Natural killer cell treated with Interleukin-12 subunit alpha and Interleukin-12 subunit beta and Interleukin-15 and Interleukin-18, amount 100 ng/mL, for 72 hours (primary cell): ENCODE measurements around the gene VWF. TPM values are rescaled to one million over a fixed set of nuclear protein-coding genes. Genes with fewer than 3 reads are reported as not detected.
A peak's percentile ranks its signal among the peaks of the same experiment; 100 is the strongest.

ENCODE experiments used
- ATAC-seq, 2 donors: fragments of 150-1000 bp; cut with Tn5 transposase in 1 of 2; sonication (Bioruptor Pico), chemical (Tn5 transposase) in 1 of 2; 2 replicates each; pipeline ENCODE4 v1.10.0; 2021
- DNase-seq: peaks from one replicate; pipeline ENCODE4 v3.0.0; 2022; ENCODE audit warnings: low spot score
- H3K27ac Mint-ChIP-seq, 2 donors: 1 replicate in 1 of 2; 2 replicates in 1 of 2; pipeline ENCODE4 v1.8.0; 2022; ENCODE audit warnings: mixed read lengths in 2 of 2, mild to moderate bottlenecking in 1 of 2, moderate library complexity in 1 of 2
- H3K27me3 Mint-ChIP-seq, 2 donors: 1 replicate in 1 of 2; 2 replicates in 1 of 2; pipeline ENCODE4 v1.8.0; 2022; ENCODE audit warnings: mixed read lengths in 2 of 2
- H3K36me3 Mint-ChIP-seq: one replicate; pipeline ENCODE4 v1.8.0; 2022; ENCODE audit warnings: mixed read lengths
- H3K4me1 Mint-ChIP-seq, 2 donors: 1 replicate in 1 of 2; 2 replicates in 1 of 2; pipeline ENCODE4 v1.8.0; 2022; ENCODE audit warnings: low read depth in 2 of 2, mixed read lengths in 2 of 2, mild to moderate bottlenecking in 1 of 2
- H3K4me3 Mint-ChIP-seq: one replicate; pipeline ENCODE4 v1.8.0; 2022; ENCODE audit warnings: mixed read lengths
- H3K9me3 Mint-ChIP-seq: 2 replicates; pipeline ENCODE4 v1.8.0; 2022; ENCODE audit warnings: mixed read lengths
- total RNA-seq, 2 donors: library from RNA; stranded (reverse); gene quantifications; one replicate each; pipeline ENCODE4 v1.2.3, GENCODE V29; 2022

Gene VWF
- total RNA-seq, 2 donors from 2014 or later, result not detected

DNA sequence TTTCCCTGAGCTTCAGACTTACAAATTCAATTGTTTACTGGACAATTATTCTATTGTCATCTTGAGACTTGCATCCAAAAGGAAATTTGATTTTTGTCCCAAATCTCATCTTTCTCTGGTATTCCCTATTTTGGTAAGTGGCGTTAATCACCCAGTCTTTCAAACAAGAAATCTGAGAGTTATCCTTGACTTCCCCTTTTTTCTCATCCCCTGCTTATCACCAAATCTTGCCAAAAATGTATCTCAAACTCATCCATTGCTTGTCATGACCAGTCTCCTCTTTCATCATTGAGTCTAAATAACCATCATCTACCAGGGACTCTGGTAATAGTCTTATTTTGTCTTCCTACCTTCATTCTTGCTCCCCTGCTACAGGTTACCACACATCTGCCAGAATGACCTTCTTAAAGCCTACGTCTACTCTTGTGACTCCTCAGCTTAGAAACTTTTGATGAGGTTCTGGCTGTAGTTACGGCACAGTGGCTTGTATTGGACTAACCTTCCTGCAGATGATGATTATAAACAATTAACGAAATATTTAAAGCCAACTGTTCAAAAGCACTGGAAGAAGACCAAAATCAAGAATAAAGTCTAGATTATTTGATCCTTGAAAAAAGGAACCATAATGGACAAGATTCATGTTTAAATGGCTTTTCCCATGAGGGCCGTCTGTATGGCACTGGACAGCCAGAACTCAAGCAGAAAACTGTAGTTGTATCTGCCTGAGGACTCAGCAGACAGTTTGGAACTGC is 170.5 kb downstream of the VWF start:
- no peak overlapping the region for H3K27ac Mint-ChIP-seq
- ATAC-seq, result no peak
- DNase-seq, result no peak
- H3K9me3 Mint-ChIP-seq, result no peaks in the 10 kb centered on the region
- H3K27me3 Mint-ChIP-seq, result peaks cover 43 to 77% of the 10 kb centered on the region in 2 donors
- no peak overlapping the region for H3K4me3 Mint-ChIP-seq
- no peaks in the 10 kb centered on the region for H3K4me1 Mint-ChIP-seq
- no peaks in the 10 kb centered on the region for H3K36me3 Mint-ChIP-seq

DNA sequence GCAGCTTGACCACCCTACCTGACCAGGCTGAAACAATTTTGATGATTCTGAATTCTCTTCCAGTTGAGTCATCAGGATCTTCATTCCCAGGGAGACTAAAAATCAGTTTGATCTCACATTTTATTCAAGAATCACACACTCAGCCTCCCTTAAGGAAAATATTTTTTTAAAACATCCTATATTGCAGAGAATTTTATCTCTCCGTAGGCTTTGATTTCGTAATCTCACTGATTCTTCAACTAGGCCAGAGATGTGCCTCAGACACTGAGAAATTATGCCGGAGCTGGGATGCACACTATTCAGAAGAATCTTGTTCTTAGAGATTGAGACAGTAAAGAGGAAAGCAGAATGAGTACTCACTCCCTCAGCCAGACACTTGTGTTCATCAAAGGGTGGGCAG is 172.4 kb downstream of the VWF start:
- peaks cover 41 to 61% of the 10 kb centered on the region in 2 donors for H3K27me3 Mint-ChIP-seq
- no peak for DNase-seq
- H3K4me3 Mint-ChIP-seq, result no peak overlapping the region
- no peak overlapping the region for H3K27ac Mint-ChIP-seq
- H3K4me1 Mint-ChIP-seq, result no peaks in the 10 kb centered on the region
- no peaks in the 10 kb centered on the region for H3K36me3 Mint-ChIP-seq
- no peaks in the 10 kb centered on the region for H3K9me3 Mint-ChIP-seq
- ATAC-seq, result no peak

DNA sequence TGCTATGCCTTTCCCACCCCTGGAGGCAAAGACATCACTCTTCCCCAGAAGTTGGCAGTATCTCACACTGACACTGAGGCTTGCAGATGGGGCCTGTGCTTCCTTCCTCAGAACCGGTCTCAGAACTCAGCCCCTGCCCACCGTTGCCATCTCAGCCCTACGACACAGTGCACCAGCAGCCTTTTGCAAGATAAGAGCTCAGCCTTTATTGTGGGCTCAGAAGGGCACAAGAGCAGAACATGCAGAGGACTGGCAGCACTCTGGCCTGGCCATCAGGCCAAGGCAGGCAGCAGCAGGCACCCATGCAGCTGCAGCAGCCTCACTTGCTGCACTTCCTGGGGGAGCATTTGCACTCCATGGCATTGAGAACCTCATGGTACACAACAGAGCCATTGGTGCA is 175.8 kb downstream of the VWF start:
- Mint-ChIP-seq H3K4me1 (no peaks in the 10 kb centered on the region), H3K9me3 (no peaks in the 10 kb centered on the region), H3K27ac (no peak overlapping the region), H3K4me3 (no peak overlapping the region), H3K27me3 (peaks cover 54 to 64% of the 10 kb centered on the region in 2 donors), H3K36me3 (no peaks in the 10 kb centered on the region)
- DNase-seq (no peak), ATAC-seq (no peak)

DNA sequence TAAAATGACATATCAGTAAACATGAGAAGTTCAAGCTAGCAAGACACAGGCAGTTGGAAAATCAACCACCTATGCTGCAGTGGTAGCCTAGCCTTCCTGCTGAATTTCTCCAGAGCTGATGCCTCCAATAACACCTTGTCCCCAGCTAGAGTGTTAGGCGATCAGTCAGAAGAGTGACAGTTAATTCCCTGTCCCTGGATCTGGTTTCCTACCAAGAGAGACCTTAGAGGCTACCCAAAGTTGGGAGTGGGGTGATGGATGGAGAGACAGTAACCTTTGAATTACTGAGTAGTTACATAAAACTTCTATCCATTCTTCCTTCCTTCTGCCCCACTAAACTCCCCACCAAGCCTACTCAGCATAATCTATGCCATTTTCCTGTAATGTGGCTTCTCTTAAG is 177.5 kb downstream of the VWF start:
- H3K4me1 Mint-ChIP-seq, result no peaks in the 10 kb centered on the region
- DNase-seq (no peak), ATAC-seq (no peak)
- H3K9me3 Mint-ChIP-seq, result no peaks in the 10 kb centered on the region
- H3K27me3 Mint-ChIP-seq, result peaks cover 55 to 63% of the 10 kb centered on the region in 2 donors
- H3K36me3 Mint-ChIP-seq, result no peaks in the 10 kb centered on the region
- no peak overlapping the region for H3K27ac Mint-ChIP-seq
- H3K4me3 Mint-ChIP-seq, result no peak overlapping the region

DNA sequence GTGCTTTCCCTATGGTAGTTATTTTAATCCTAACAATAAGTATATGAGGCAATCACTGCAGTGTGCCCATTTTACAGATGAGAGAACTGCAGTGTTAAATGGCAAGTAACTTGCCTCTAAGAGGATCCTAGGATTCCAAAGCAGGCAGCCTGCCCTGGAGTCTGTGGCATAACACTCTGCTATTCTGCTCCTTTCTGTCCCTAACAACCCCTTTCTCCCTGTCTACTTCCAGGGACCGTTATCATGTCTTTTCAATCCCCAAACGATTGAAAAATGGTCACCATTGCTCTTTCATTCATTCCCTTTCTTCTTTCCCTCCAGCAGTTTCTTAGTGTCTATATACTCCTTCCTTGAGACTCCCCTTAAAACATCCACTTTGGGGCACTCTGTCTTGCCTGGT is 178.1 kb downstream of the VWF start:
- no peaks in the 10 kb centered on the region for H3K4me1 Mint-ChIP-seq
- no peaks in the 10 kb centered on the region for H3K9me3 Mint-ChIP-seq
- ATAC-seq, result no peak
- DNase-seq, result no peak
- H3K27ac Mint-ChIP-seq, result no peak overlapping the region
- no peak overlapping the region for H3K4me3 Mint-ChIP-seq
- H3K27me3 Mint-ChIP-seq, result peaks cover 53 to 61% of the 10 kb centered on the region in 2 donors
- H3K36me3 Mint-ChIP-seq, result no peaks in the 10 kb centered on the region

DNA sequence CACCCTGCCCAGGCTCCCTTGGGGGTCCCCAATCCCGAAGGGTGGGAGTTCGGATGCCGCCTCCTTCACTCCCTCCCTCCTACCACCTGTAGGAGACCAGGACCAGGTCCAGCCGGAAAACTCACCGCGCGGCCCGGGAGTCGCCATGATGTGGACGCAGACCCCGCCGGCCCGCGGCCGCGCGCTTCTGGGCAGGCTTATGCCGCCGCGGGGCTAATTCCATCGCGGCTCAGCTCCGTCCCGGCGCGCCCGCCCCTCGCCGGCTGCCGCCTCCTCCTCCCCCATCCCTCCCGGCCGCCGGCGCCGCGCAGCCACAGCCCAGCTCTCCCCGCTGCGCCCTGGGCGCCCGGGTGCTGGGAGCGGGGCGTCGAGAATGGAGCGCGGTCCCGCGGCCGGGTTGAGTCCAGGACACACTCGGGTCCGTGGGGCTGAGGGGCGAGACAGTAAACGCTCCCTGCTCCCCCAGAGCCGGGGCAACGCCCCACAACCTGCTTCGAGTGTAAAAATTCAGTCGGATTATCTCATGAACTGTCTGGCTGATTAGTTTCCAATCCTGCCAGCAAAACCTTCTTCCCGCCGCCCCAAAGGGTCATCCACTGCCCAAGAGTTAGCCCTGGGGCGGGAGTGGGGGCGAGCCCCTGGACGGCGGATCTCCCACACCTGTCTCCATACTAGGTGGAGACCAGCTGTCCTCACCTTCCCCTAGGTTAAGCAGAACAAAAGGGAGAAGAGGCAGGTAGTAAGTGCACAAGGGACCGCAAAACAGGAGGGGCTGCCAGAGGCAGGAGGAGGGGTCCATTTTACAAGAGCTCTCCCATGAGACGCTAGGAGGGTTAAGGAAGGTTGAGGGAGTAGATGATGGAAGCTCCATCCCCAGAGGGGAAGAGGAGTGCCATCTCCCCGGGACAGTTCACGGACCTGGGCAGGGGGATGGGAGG is 179.1 kb downstream of the VWF start, which contains the start of gene ANO2:
TSS of gene ANO2 (minus strand) at position 189 of the 938 bp plus-strand sequence. CDS start at position 147, 42 bp downstream.
- H3K4me1 Mint-ChIP-seq, result no peaks in the 10 kb centered on the region
- H3K27me3 Mint-ChIP-seq, result peaks cover 57 to 63% of the 10 kb centered on the region in 2 donors
- peak; percentile 31 for DNase-seq
- ATAC-seq, result peak in 1 of 2 donors; percentile 41
- no peak within 1 kb of the TSS for H3K4me3 Mint-ChIP-seq
- H3K27ac Mint-ChIP-seq, result no peak within 1 kb of the TSS
- H3K36me3 Mint-ChIP-seq, result no peaks in the 10 kb centered on the region
- no peaks in the 10 kb centered on the region for H3K9me3 Mint-ChIP-seq

DNA sequence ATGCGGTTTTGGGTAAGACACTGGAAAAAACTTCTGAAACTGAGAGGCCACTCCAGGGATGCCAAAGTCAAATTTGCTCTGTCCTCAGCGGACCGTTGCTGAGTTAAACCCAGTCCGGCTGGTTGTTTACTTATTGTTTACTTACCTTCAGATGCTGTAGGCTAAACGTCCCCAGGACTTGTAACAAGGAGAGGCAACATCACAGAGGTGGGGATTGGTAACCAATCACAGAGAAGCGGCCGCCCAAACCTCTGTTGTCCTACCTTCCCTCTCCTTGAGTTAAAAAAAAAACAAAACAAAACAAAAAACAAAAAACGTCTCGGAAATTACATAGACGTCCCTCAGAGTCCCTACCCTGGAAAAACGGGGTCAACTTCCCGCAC is 179.8 kb downstream of the VWF start:
- Mint-ChIP-seq H3K4me3 (no peak overlapping the region), H3K27ac (no peak overlapping the region), H3K4me1 (no peaks in the 10 kb centered on the region), H3K27me3 (peaks cover 63 to 67% of the 10 kb centered on the region in 2 donors), H3K36me3 (no peaks in the 10 kb centered on the region), H3K9me3 (no peaks in the 10 kb centered on the region)
- ATAC-seq (no peak), DNase-seq (no peak)

DNA sequence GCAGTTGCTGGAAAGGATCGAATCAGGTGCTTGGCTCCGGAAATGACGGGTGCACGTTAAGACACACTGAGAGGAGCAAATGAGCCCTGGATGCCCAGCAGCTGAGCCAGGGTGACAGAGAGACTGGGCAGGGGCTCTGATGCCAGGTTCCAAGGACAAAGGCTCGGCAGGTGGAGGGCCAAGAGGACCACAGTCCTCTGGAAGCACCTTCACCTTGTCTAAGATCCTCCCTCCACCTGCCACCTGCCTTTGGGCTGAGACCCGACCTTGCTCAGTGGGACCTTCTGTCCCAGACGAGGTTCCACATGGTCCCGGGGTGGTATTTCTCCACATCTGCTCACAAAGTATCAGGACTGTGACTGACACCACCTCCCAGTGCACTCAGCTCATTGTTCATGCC is 180.4 kb downstream of the VWF start:
- DNase-seq (no peak), ATAC-seq (no peak)
- no peaks in the 10 kb centered on the region for H3K4me1 Mint-ChIP-seq
- H3K9me3 Mint-ChIP-seq, result no peaks in the 10 kb centered on the region
- H3K27ac Mint-ChIP-seq, result no peak overlapping the region
- H3K4me3 Mint-ChIP-seq, result no peak overlapping the region
- peaks cover 64 to 68% of the 10 kb centered on the region in 2 donors for H3K27me3 Mint-ChIP-seq
- no peaks in the 10 kb centered on the region for H3K36me3 Mint-ChIP-seq

DNA sequence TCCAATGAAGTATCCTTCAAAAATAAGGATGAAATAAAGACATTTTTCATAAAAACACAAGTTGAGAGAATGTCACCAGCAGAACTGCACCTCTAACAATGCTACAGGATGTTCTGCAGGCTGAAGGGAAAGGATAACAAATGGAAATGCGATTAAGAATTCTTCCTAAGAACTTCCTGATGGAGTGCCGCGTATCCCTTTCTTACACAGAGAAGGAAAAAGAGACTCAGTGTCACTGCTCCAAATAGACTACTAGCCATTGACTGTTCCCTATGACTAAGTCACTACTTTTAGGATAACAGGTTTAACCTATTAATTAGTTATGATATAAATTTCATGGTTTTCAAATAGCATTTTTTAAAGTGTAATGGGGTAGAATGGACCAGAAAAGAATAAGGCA is 182.6 kb downstream of the VWF start:
- Mint-ChIP-seq H3K27ac (no peak overlapping the region), H3K36me3 (no peaks in the 10 kb centered on the region), H3K4me1 (no peaks in the 10 kb centered on the region), H3K4me3 (no peak overlapping the region), H3K27me3 (peaks cover 64 to 78% of the 10 kb centered on the region in 2 donors), H3K9me3 (no peaks in the 10 kb centered on the region)
- DNase-seq (no peak), ATAC-seq (no peak)

DNA sequence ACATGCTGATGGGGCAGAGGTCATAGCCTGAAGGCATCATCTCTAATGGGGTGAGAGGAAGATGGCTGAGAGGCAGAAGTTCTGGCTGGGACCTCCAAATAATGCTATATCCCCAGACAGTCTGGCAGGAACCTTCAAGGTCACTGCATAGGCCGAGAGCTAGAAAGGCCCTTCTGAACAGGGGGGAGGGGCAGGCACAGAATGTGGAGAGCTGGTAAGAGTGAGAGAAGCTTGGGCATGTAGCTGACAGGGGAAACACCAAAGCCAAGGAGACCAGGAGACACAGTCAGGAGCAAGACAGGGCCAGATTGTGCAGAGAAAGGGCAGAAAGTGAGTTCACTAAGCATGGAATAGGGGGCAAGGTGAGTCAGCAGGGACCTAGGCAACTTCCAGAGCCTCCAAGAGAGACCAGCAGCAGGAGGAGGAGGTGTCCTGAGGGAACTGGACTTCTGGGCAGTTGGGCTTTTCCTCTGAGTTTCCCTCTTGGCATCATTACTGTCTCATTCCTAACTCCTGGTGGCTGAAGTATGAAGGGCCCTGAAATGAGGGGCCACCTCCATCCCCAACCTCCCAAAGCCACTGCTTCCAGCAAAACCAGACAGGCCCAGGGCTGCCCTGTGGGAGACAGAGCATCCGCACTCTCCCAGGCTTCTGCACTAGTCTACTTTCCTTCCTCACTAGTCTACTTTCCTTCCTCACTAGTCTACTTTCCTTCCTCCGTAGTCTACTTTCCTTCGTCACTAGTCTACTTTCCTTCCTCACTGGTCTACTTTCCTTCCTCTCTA is 196.5 kb downstream of the VWF start:
- peaks cover 4% of the 10 kb centered on the region for H3K9me3 Mint-ChIP-seq
- H3K4me3 Mint-ChIP-seq, result no peak overlapping the region
- peaks cover 30 to 32% of the 10 kb centered on the region in 2 donors for H3K27me3 Mint-ChIP-seq
- ATAC-seq, result peak in 1 of 2 donors; percentile 9
- no peaks in the 10 kb centered on the region for H3K4me1 Mint-ChIP-seq
- H3K27ac Mint-ChIP-seq, result no peak overlapping the region
- DNase-seq, result peak; percentile 58
- no peaks in the 10 kb centered on the region for H3K36me3 Mint-ChIP-seq

DNA sequence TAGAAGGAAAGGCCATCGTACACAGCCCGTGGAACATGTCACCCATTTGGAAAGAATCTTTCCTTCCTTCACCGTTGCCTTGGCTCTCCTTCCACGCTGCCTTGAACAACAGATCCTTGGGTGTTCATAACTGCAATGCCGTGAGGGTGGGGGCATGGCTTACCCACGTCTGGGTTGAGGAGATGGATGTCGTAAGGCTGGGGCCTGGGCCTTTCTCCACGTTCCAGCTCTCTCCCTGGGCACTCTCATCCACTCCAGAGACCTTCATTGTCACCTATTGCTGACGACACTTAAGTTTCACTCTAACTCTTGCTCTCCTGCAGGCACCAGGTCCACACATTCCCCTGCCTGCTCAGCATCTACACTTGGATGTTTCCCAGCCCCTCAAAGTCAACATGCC is 198.8 kb downstream of the VWF start:
- Mint-ChIP-seq H3K9me3 (no peaks in the 10 kb centered on the region), H3K27me3 (peaks cover 22 to 24% of the 10 kb centered on the region in 2 donors), H3K4me3 (no peak overlapping the region), H3K4me1 (no peaks in the 10 kb centered on the region), H3K27ac (no peak overlapping the region), H3K36me3 (no peaks in the 10 kb centered on the region)
- DNase-seq, result peak; percentile 28
- ATAC-seq, result no peak

DNA sequence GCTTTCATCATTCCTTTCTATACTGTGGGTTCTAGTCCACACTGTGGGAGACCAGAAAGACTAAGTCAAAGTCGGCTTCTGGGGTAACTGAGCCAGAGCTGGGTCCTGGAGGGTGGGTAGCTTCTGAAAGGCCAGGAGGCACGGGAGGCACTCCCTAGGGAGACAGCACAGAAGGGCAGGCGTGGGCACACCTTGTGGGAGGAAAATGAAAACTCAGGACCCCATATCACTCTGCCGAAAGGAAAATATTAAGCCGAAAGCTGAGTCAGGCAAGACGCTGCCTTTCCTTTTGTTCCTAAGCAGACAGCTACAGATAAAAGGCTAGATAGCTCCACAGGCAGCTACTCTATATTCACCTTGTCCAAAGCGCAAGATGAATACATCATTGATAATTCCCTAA is 200.1 kb downstream of the VWF start:
- no peak for DNase-seq
- Mint-ChIP-seq H3K36me3 (no peaks in the 10 kb centered on the region), H3K4me3 (no peak overlapping the region), H3K27me3 (peaks cover 18 to 22% of the 10 kb centered on the region in 2 donors), H3K9me3 (no peaks in the 10 kb centered on the region), H3K4me1 (no peaks in the 10 kb centered on the region), H3K27ac (no peak overlapping the region)
- ATAC-seq, result no peak

DNA sequence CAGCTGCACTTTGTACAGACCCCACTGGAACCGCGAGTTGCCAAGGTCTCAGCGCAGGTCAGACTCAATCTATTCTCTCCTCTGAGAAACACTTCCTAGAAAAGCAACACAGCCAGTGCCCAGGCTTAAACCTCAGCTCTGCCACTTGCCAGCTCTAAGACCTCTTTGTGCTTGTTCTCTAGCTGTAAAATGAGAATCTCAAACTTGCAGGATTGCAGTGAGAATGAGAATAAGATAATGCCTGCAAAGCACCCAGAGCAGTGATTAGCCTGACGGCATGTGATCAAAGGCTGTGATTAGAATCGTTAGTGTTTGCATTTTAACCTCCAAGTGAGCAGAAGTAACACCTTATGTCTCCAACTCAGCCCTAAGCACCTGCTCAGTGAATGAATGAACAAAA is 200.7 kb downstream of the VWF start:
- Mint-ChIP-seq H3K4me3 (no peak overlapping the region), H3K27me3 (peaks cover 18 to 22% of the 10 kb centered on the region in 2 donors), H3K9me3 (no peaks in the 10 kb centered on the region), H3K27ac (no peak overlapping the region), H3K4me1 (no peaks in the 10 kb centered on the region), H3K36me3 (no peaks in the 10 kb centered on the region)
- ATAC-seq (no peak), DNase-seq (no peak)
